Fibroblast of skin of left quadriceps (primary cell): ENCODE data around the gene DAPK1.

ENCODE experiments used
- DNase-seq, 2 experiments: peaks; one replicate each; pipeline ENCODE4 v3.0.0-alpha.2; 2013; ENCODE audit warnings: low read depth in 2 of 2

Gene DAPK1

GRCh38 chr9:87668222-87668621, 170.6 kb downstream of the DAPK1 start:
- DNase-seq, result no peak

DNA sequence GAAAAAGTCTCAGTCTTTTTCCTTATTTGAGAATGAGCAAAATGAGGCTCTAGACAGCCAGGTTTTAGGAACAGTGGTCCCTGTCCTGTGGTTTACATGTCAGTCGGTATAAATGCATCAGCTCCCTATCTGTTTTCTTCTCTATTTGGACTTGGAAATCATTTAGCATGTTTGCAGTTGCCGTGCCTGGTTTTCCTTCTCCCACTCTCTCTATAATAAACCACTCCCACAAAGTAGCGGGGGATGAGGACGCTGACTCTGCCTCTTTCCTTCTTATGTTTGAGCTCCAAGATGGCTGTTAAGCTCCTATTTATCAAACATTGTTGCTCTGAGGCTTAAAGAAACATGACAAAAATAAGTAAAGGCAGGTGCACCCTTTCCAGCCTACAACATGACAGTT, 171.1 kb downstream of the DAPK1 start:
- no peak for DNase-seq

DNA sequence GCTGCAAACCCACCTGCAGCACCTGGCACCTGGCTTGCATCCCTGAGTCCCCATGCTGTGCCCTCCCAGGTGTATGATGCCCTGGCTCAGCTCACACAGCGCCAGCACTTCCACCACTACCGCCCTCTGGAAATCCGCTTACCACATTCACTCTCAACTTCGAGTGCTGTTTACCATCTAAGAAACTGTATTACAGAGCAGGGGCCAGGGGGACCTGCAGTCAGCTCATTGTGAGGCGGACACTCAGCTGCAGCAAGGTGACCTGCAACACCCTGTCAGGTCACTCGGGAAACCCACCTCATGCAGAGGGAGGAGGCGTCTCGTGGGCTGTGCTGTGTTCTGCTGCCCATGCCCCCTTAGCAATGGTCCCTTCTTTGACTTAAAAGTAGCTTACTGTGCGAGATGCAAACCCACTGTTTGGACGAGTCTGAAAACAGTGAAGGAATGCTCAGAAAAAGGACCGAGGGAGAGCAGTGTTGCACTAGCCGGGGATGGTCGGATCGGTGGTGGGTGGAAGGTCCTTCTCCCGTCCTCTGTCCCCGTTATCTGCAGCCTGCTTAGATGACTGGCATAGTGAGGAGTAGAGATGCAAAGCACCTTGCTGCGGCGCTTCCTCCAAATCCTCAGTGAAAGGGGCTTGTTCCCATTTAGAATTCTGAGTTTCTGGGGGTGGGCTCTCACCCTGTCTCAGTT, 173.1 kb downstream of the DAPK1 start:
- no peak for DNase-seq

- DNase-seq, result no peak
Observed at GRCh38 chr9:87671478-87671877, 173.8 kb downstream of the DAPK1 start.

GRCh38 chr9:87671925-87672324, 174.3 kb downstream of the DAPK1 start:
- DNase-seq, result no peak

DNA sequence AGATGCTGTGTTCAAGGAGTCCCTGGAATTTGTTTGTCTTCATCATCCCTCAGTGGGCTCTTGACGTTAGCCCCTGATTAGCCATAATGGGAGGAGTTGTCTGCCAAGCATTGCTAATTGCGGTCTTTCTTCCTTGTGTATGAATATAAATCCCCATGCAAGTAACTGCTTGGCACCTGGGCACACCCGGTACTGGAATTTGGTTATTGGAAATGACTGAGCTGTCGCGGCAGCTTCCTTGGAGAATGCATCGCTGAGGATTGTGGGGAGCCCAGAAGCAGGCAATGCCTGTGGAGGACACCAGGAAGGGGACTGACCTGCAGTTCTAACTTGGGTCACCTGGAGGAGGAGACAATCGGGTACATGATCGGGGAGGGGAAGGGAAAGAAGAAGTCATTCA, 174.9 kb downstream of the DAPK1 start:
- no peak for DNase-seq

DNA sequence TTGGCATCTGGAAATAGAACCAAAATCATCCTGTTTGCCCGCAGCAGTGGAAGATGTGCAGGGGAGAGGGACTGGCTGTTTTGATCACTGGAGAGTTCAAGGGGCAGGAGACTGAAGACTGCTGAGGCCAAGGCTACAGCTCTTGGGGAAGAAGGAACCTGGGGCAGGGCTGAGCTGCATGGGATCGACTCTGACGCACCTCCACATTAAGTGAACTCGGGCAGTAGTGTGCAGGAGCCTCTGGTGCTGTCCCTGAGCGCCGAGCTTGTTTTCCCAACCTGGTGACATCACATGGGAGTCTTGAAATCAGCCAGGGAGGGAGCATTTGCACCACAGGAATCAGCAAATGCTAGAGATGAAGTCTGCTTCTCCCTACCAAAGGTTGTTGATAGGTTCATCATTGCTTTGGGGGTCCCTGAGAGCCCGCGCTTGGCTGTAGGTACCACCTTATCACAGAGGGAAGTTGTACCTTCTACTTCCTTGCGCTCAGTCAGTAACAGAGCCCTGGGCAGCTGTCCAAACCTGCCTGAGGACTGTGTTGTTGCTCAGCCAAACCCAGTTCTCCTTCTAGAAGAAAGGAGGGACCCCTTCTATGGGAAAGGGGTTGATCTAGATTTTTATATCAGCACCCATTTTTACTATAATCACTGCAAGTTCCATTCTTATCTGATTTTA, 175.9 kb downstream of the DAPK1 start:
- no peak for DNase-seq

DNA sequence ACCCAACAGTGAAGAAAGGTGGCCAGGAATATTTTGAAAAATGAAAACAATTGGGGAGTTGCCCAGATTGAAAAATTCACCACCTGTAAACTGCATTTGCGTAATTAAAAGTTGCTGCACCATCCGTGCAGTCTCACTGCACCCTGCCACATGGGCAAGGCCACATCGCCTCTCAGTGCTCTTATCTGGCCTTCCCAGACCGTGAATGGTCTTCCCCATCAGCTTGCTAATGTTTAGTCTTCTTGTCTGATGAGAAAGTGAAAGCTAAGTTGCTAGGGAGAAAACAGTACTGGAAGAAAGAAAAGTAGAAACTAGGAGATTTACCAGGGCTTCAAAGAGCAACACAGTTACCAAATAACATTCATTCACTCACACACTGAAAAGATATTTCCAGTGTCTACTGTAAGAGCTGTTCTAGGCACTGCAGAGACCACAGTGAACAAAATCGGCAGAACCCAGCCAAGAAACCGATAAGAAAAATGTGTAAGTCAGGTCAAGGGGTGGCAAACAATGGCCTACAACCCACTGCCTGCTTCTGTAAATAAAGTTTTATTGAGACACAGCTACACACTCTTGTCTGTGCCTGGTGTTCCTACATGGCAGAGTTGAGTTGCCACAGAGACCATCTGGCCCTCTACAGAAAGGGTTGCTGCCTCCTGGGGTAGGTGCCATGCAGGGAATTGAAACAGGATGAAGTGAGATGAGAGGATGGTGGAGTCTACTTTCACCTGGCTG, 177.1 kb downstream of the DAPK1 start:
- no peak for DNase-seq

- DNase-seq, result no peak
Observed at GRCh38 chr9:87675906-87676515, 178.3 kb downstream of the DAPK1 start.

GRCh38 chr9:87676976-87677775, 179.5 kb downstream of the DAPK1 start:
- no peak for DNase-seq

GRCh38 chr9:87677776-87678587, 180.3 kb downstream of the DAPK1 start:
- no peak for DNase-seq

DNA sequence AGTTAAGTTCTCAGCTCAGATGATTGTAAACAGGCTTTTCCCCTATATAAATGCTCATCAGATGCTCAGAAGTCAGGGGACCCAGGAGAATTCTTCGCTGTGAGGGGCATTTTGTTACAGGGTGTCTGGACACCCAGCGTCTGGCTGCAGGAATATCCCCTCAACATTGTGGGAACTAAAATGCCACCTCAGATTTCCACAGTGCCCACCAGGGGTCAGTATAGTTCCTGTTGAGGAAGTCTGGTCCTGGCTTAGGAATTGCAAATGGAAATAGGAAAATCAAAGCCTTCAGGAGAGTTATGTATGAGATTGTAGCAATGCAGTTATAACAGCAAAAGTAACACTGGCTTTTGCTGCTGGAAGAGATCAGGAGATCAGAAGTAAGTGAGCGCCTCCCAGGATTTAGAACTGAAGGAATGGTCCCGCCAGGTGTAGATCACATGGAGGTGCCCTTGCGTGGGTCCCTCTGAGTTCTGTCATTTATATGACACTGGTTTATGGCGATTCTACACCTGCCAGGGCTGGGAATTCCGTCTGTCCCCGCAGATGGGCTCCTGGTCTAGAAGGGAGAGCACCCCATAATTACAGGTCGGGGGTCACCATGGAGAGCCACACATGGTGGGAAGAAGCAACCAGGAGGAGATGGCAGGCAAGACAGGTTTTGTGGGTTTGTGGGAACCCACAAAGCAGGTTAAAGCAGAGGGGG, 181.1 kb downstream of the DAPK1 start:
- DNase-seq, result peak; percentile 49 to 53

DNA sequence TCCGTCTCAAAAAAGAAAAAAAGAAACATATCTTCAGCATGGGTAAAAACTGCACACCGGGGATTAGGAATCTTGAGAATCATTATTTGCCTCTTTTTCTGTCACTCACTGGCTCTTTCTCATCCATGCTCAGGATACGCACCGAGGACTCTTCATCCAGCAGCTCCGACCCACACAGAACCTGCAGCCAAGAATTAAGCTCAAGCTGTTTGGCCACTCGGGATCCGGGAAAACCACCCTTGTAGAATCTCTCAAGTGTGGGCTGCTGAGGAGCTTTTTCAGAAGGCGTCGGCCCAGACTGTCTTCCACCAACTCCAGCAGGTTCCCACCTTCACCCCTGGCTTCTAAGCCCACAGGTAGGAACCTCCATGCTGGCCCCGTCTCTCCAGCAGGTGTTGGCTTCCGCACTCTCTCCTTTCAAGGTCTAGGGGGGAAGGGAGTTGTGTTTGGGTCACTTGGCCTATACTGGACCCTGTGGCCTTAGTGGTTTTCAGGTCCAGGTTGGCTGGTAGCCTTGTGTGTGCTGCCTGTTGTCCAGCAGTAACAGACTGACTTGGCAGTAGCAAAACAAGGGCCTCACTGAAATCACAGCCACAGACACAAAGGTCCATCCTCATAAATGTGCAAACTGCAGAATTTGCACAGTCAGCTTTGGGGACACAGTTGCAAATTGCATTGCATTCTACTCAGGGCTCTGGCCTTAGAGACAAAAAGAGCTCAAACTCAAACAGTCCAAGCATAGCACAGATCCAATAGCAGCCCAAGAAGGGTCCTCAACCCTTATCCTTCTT, 183.8 kb downstream of the DAPK1 start:
- no peak for DNase-seq

GRCh38 chr9:87682085-87682484, 184.4 kb downstream of the DAPK1 start:
- no peak for DNase-seq

DNA sequence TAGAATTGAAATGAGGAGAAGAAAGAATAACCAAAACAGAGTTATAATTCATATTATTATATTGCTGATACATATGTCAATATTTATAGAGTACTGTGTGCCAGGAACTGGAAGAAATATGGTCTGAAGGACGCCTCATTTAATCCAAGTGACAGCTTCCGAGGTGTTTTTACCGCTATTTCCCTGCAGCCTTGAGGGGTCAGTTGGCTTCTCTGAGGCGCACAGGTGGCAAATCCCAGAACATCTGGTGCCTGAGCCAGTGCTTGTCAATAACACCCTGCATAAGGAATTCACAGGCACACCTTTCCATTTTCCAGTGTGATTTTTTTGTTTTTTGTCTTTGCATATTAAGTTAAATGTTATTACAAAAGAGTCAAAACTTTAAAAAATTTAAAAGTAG, 185.0 kb downstream of the DAPK1 start:
- DNase-seq, result no peak

GRCh38 chr9:87683751-87684626, 186.3 kb downstream of the DAPK1 start:
- no peak for DNase-seq

- DNase-seq, result peak in 1 of 2 experiments; percentile 13
Observed at GRCh38 chr9:87684627-87685219, 187.1 kb downstream of the DAPK1 start.

DNA sequence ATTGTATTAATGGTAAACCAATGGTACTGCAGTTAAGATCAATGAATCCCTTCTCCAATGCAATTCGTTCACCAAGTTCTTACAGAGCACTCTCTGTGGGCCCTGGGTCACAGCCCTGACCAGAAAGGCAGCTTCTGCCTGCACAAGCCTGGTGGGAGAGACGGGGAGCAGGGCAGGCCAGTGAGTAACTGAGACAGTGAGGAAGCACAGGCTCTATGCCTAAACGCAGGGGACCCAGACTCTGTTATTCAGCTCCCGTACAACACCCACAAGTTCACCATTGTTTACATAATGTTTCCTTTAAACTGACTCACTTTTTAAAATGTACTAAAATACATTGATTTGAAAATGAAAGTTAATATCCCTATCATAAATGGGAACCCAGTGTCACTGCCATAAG, 187.8 kb downstream of the DAPK1 start:
- DNase-seq, result no peak
